ENCODE measurements around the gene DUSP14. TPM values are rescaled to one million over a fixed set of nuclear protein-coding genes. Genes with fewer than 3 reads are reported as not detected.

The DUSP14 gene
- total and polyA plus RNA-seq, 2 of the 13 experiments (the other 11 are each of a cell fraction or from before 2014, with no cell fraction given) = 33.5 to 39.8 TPM

GRCh38 chr17:37488009-37488604, 1.6 kb upstream of the DUSP14 start (continued):
- TF ChIP-seq FOXA3 (CRISPR knock-in tag; IDR thresholded peaks at IDR 0.05) = peak; percentile 97
- TF ChIP-seq SP140L (CRISPR knock-in tag; IDR thresholded peaks at IDR 0.05; ENCODE audit: borderline replicate concordance) = peak; percentile 11; the same call in 1 of the 2 replicates
- no peak for TF ChIP-seq ESRRA (CRISPR knock-in tag; IDR thresholded peaks at IDR 0.05; ENCODE audit: low read depth)
- no peak for TF ChIP-seq SATB2 (CRISPR knock-in tag; IDR thresholded peaks at IDR 0.05)
- TF ChIP-seq ATF4 (CRISPR knock-in tag; IDR thresholded peaks at IDR 0.05) = peak in 1 of 2 experiments; percentile 74; a peak in 2 of 4 replicates
- TF ChIP-seq ZNF589 (CRISPR knock-in tag; conservative IDR thresholded peaks at IDR 0.05) = 0 out of 2 replicates have a peak, but pooled peaks have one; percentile 51
- peak; percentile 88 for TF ChIP-seq FOXP4 (CRISPR knock-in tag; IDR thresholded peaks at IDR 0.05)
- peak; percentile 2; the same call in 1 of the 2 replicates for TF ChIP-seq TAF1 (CRISPR knock-in tag; IDR thresholded peaks at IDR 0.05)
- TF ChIP-seq ZSCAN9 (CRISPR knock-in tag; IDR thresholded peaks at IDR 0.05; ENCODE audit: borderline replicate concordance) = peak; percentile 42; the same call in 1 of the 2 replicates
- peak; percentile 71; the same call in 1 of the 2 replicates for TF ChIP-seq SMAD3 (CRISPR knock-in tag; IDR thresholded peaks at IDR 0.05)
- TF ChIP-seq RXRB (CRISPR knock-in tag; IDR thresholded peaks at IDR 0.05; ENCODE audit: borderline replicate concordance) = peak; percentile 76
- TF ChIP-seq ZHX1 (CRISPR knock-in tag; IDR thresholded peaks at IDR 0.05; ENCODE audit: low read depth) = 0 out of 2 replicates have a peak, but pooled peaks have one; percentile 29
- no peak for TF ChIP-seq ONECUT2 (CRISPR knock-in tag; IDR thresholded peaks at IDR 0.05)
- peak; percentile 12; the same call in 1 of the 2 replicates for TF ChIP-seq NFIC (IDR thresholded peaks at IDR 0.05; ENCODE audit: low read length)
- TF ChIP-seq BCL6 (CRISPR knock-in tag; IDR thresholded peaks at IDR 0.05) = peak; percentile 56
- TF ChIP-seq ZNF275 (CRISPR knock-in tag; IDR thresholded peaks at IDR 0.05; ENCODE audit: borderline replicate concordance) = no peak
- 0 out of 2 replicates have a peak, but pooled peaks have one; percentile 0 for TF ChIP-seq POGK (CRISPR knock-in tag; conservative IDR thresholded peaks at IDR 0.05)
- TF ChIP-seq NCOA2 (CRISPR knock-in tag; IDR thresholded peaks at IDR 0.05) = peak; percentile 76
- no peak for TF ChIP-seq ZSCAN31 (CRISPR knock-in tag; IDR thresholded peaks at IDR 0.05; ENCODE audit: low read depth)
- TF ChIP-seq TCF7 (IDR thresholded peaks at IDR 0.05; ENCODE audit: low read depth) = 0 out of 2 replicates have a peak, but pooled peaks have one; percentile 7

Measured in HepG2 (cell line).